H9 (cell line): Measurements from ENCODE around the gene UBTF. TPM values are rescaled to one million over a fixed set of nuclear protein-coding genes. Genes with fewer than 3 reads are reported as not detected.

ENCODE experiments used
- DNase-seq: peaks from one replicate; pipeline ENCODE4 v3.0.0-alpha.2; 2017
- H2AFZ ChIP-seq: one replicate; pipeline ENCODE4 v1.6.1; 2013; ENCODE audit warnings: mild to moderate bottlenecking, low read length, control low read depth, moderate library complexity
- H2AK5ac ChIP-seq: 2 replicates; pipeline ENCODE4 v1.6.1; 2013; ENCODE audit warnings: low read length, control low read depth, mixed read lengths; ENCODE audit not compliant: insufficient read length
- H2BK120ac ChIP-seq: one replicate; pipeline ENCODE4 v1.6.1; 2013; ENCODE audit warnings: low read depth, mild to moderate bottlenecking, low read length, control low read depth, inconsistent platforms; ENCODE audit not compliant: poor library complexity, severe bottlenecking
- H2BK12ac ChIP-seq: 2 replicates; pipeline ENCODE4 v1.6.1; 2013; ENCODE audit warnings: low read length, control low read depth, mixed read lengths, low read depth; ENCODE audit not compliant: insufficient read length
- H2BK15ac ChIP-seq: 2 replicates; pipeline ENCODE4 v1.6.1; 2013; ENCODE audit warnings: low read depth, low read length, control low read depth
- H2BK20ac ChIP-seq: one replicate; pipeline ENCODE4 v1.6.1; 2013; ENCODE audit warnings: low read depth, mild to moderate bottlenecking, low read length, control low read depth, inconsistent platforms; ENCODE audit not compliant: poor library complexity, severe bottlenecking
- H2BK5ac ChIP-seq: 2 replicates; pipeline ENCODE4 v1.6.1; 2013; ENCODE audit warnings: low read length, control low read depth, mixed read lengths; ENCODE audit not compliant: insufficient read length
- H3K14ac ChIP-seq: 2 replicates; pipeline ENCODE4 v1.6.1; 2013; ENCODE audit warnings: low read length, control low read depth; ENCODE audit not compliant: insufficient read depth
- H3K18ac ChIP-seq: 2 replicates; pipeline ENCODE4 v1.6.1; 2013; ENCODE audit warnings: low read depth, mild to moderate bottlenecking, mixed read lengths, low read length, control low read depth; ENCODE audit not compliant: insufficient read length
- H3K23ac ChIP-seq: 2 replicates; pipeline ENCODE4 v1.6.1; 2013; ENCODE audit warnings: low read length, control low read depth, mixed read lengths, low read depth; ENCODE audit not compliant: insufficient read length
- H3K23me2 ChIP-seq: 2 replicates; pipeline ENCODE4 v1.6.1; 2013; ENCODE audit warnings: low read depth, mild to moderate bottlenecking, mixed read lengths, low read length, control low read depth; ENCODE audit not compliant: insufficient read length, poor library complexity, severe bottlenecking
- H3K27ac ChIP-seq: 2 replicates; pipeline ENCODE4 v1.5.1; 2013; ENCODE audit warnings: low read length, control low read depth, mixed read lengths, low read depth; ENCODE audit not compliant: insufficient read length
- H3K27me3 ChIP-seq: 2 replicates; pipeline ENCODE4 v1.6.1; 2013; ENCODE audit warnings: low read length, control low read depth, inconsistent platforms; ENCODE audit not compliant: insufficient read depth
- H3K4ac ChIP-seq: 2 replicates; pipeline ENCODE4 v1.6.1; 2013; ENCODE audit warnings: low read depth, mild to moderate bottlenecking, control low read depth, inconsistent platforms, low read length, moderate library complexity
- H3K4me1 ChIP-seq: 2 replicates; pipeline ENCODE4 v1.6.1; 2013; ENCODE audit warnings: low read length, control low read depth, inconsistent platforms; ENCODE audit not compliant: insufficient read depth
- H3K4me2 ChIP-seq: 2 replicates; pipeline ENCODE4 v1.6.1; 2013; ENCODE audit warnings: low read length, control low read depth, mixed read lengths; ENCODE audit not compliant: insufficient read length, insufficient read depth
- H3K56ac ChIP-seq: 2 replicates; pipeline ENCODE4 v1.6.1; 2013; ENCODE audit warnings: low read depth, mild to moderate bottlenecking, mixed read lengths, low read length, control low read depth; ENCODE audit not compliant: insufficient read length
- H3K79me1 ChIP-seq: 2 replicates; pipeline ENCODE4 v1.6.1; 2013; ENCODE audit warnings: low read depth, mild to moderate bottlenecking, moderate library complexity, low read length, control low read depth, inconsistent platforms; ENCODE audit not compliant: insufficient read depth, poor library complexity, severe bottlenecking
- H3K79me2 ChIP-seq: 2 replicates; pipeline ENCODE4 v1.6.1; 2013; ENCODE audit warnings: low read length, control low read depth, inconsistent platforms; ENCODE audit not compliant: insufficient read depth
- H3K9ac ChIP-seq: 2 replicates; pipeline ENCODE4 v1.6.1; 2013; ENCODE audit warnings: low read length, control low read depth, mixed read lengths; ENCODE audit not compliant: insufficient read length; ENCODE audit errors: extremely low read depth
- H3K9me3 ChIP-seq: one replicate; pipeline ENCODE4 v1.6.1; 2013; ENCODE audit warnings: low read depth, low read length, inconsistent platforms; ENCODE audit not compliant: control insufficient read depth
- H3T11ph ChIP-seq: one replicate; pipeline ENCODE4 v1.6.1; 2013; ENCODE audit warnings: mild to moderate bottlenecking, low read length, control low read depth, inconsistent platforms
- H4K20me1 ChIP-seq: one replicate; pipeline ENCODE4 v1.6.1; 2013; ENCODE audit not compliant: control insufficient read depth, insufficient read length, insufficient read depth
- H4K5ac ChIP-seq: 2 replicates; pipeline ENCODE4 v1.6.1; 2013; ENCODE audit warnings: low read depth, mild to moderate bottlenecking, mixed read lengths, low read length, control low read depth; ENCODE audit not compliant: insufficient read length
- H4K8ac ChIP-seq: replicated peaks from 2 replicates; pipeline ENCODE4 v1.6.1; 2013; ENCODE audit warnings: low read length, control low read depth, mixed read lengths, low read depth; ENCODE audit not compliant: insufficient read length
- H4K91ac ChIP-seq: 2 replicates; pipeline ENCODE4 v1.6.1; 2013; ENCODE audit warnings: low read depth, mild to moderate bottlenecking, moderate library complexity, mixed read lengths, low read length, control low read depth; ENCODE audit not compliant: insufficient read length
- H3K27ac Mint-ChIP-seq, 3 experiments: 2 replicates in 2 of 3; 3 replicates in 1 of 3; pipeline ENCODE4 v1.8.0; 2020 to 2021; ENCODE audit warnings: mixed read lengths in 3 of 3, mild to moderate bottlenecking in 1 of 3, moderate library complexity in 1 of 3
- H3K27me3 Mint-ChIP-seq: 2 replicates; pipeline ENCODE4 v1.8.0; 2021; ENCODE audit warnings: low read depth, mild to moderate bottlenecking, moderate library complexity, mixed read lengths
- H3K36me3 Mint-ChIP-seq, 3 experiments: 2 replicates in 2 of 3; 3 replicates in 1 of 3; pipeline ENCODE4 v1.8.0; 2020 to 2021; ENCODE audit warnings: low read depth in 3 of 3, mixed read lengths in 3 of 3; ENCODE audit not compliant: insufficient read depth in 1 of 3
- H3K4me1 Mint-ChIP-seq, 2 experiments: 2 replicates each; pipeline ENCODE4 v1.8.0; 2020; ENCODE audit warnings: mixed read lengths in 2 of 2
- H3K4me3 Mint-ChIP-seq, 2 experiments: 2 replicates in 1 of 2; 3 replicates in 1 of 2; pipeline ENCODE4 v1.8.0; 2020 to 2021; ENCODE audit warnings: mild to moderate bottlenecking in 2 of 2, mixed read lengths in 2 of 2, moderate library complexity in 1 of 2
- H3K9me3 Mint-ChIP-seq, 2 experiments: 2 replicates in 1 of 2; 3 replicates in 1 of 2; pipeline ENCODE4 v1.8.0; 2020; ENCODE audit warnings: mild to moderate bottlenecking in 2 of 2, mixed read lengths in 2 of 2, moderate library complexity in 1 of 2
- WGBS: extraction: QIAGEN DNeasy Blood & Tissue Kit; methylation state at CpG from one replicate; pipeline ENCODE4 v1.1.7; 2013; ENCODE audit warnings: missing lambda C conversion rate, low lambda C conversion rate, mixed read lengths; ENCODE audit not compliant: insufficient read length; ENCODE audit errors: extremely low coverage; 5-methylcytosine and 5-hydroxymethylcytosine counted together
- total RNA-seq: library from RNA; stranded (reverse); gene quantifications from 2 replicates; pipeline ENCODE4 v1.2.1, GENCODE V29; 2021
- TF ChIP-seq, protein P1 (sequence below): fragments of 200-600 bp; sonication (generic); conservative IDR thresholded peaks from 3 replicates; pipeline ENCODE4 v1.8.0; 2021; ENCODE audit warnings: antibody characterized with exemption, mild to moderate bottlenecking

Gene UBTF
- total RNA-seq, 1 experiment from 2014 or later, result 151 TPM

DNA sequence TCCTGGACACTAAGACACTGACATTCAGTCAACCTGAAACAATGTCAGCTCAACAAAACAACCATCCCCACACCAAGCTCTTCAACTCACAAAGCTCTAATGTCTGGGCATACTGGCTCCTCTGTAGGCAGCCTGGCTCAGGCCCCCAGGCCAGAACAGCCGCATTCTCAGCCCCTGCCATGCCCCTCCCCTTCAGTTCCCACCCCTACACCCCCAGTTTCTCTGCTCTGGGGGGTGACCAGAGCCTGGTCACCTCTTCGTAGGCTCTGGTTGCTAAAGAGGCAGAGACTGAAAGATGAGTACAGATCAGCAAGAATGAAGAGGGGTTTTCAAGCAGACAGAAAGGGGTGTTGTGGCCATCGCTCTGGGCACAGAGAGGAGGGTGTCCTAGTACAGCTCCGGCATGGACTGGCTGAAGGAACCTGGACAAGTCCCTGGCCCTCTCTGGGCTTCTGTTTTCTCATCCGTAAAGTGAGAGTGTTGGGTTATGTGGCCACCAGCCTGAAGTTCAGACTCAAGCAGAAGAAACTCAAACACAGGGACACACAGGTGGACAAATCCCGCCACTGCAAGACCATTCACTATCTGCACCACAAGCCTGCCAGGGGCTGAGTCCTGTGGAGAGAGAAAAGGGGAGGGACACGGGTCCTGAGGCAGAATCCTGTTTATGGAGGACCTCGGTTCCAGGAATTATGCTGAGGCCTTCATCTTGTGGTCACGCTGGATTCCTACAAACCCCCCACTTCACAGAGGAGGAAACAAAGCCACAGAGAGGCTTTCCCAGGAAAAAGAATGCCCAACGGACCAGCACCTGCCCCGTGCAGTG, 49.4 kb upstream of the UBTF start:
- Histone ChIP-seq H2BK5ac (no peak overlapping the region), H3K23ac (no peak overlapping the region), H3K27ac (no peak overlapping the region), H3K4ac (no peak overlapping the region), H2AFZ (no peak overlapping the region), H3K18ac (no peak overlapping the region), H2BK20ac (no peak overlapping the region), H4K8ac (no peak overlapping the region), H3K4me1 (peaks cover 2% of the 10 kb centered on the region; the same call in 1 of the 2 replicates), H3K9ac (no peak overlapping the region), H3K9me3 (no peaks in the 10 kb centered on the region), H2BK12ac (no peak overlapping the region), H4K5ac (no peak overlapping the region), H3K79me1 (no peaks in the 10 kb centered on the region), H3K56ac (no peak overlapping the region), H3K27me3 (no peaks in the 10 kb centered on the region), H3T11ph (no peak overlapping the region), H2AK5ac (no peak overlapping the region), H3K79me2 (no peaks in the 10 kb centered on the region), H2BK15ac (no peak overlapping the region), H3K14ac (no peak overlapping the region), H4K91ac (no peak overlapping the region), H2BK120ac (no peak overlapping the region), H4K20me1 (no peaks in the 10 kb centered on the region), H3K4me2 (no peak overlapping the region), H3K23me2 (no peaks in the 10 kb centered on the region)
- no CpG with 5 or more reads among the region's 11 CpGs for WGBS
- Mint-ChIP-seq H3K36me3 (no peaks in the 10 kb centered on the region; a peak in 1 of 7 replicates), H3K27ac (peak overlapping the region in 2 of 3 experiments; percentile 62 to 78; a peak in 1 of 7 replicates), H3K27me3 (peaks cover 7% of the 10 kb centered on the region), H3K9me3 (no peaks in the 10 kb centered on the region), H3K4me3 (no peak overlapping the region), H3K4me1 (peaks cover 16 to 22% of the 10 kb centered on the region in 2 experiments)
- TF ChIP-seq, protein P1, sequence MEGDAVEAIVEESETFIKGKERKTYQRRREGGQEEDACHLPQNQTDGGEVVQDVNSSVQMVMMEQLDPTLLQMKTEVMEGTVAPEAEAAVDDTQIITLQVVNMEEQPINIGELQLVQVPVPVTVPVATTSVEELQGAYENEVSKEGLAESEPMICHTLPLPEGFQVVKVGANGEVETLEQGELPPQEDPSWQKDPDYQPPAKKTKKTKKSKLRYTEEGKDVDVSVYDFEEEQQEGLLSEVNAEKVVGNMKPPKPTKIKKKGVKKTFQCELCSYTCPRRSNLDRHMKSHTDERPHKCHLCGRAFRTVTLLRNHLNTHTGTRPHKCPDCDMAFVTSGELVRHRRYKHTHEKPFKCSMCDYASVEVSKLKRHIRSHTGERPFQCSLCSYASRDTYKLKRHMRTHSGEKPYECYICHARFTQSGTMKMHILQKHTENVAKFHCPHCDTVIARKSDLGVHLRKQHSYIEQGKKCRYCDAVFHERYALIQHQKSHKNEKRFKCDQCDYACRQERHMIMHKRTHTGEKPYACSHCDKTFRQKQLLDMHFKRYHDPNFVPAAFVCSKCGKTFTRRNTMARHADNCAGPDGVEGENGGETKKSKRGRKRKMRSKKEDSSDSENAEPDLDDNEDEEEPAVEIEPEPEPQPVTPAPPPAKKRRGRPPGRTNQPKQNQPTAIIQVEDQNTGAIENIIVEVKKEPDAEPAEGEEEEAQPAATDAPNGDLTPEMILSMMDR, result no peak
- DNase-seq, result no peak
